Stimulated activated CD8-positive, alpha-beta memory T cell treated with anti-CD3 and anti-CD28 coated beads, Interleukin-15, amount 100 ng/mL, for 24 hours (primary cell): ENCODE data around the gene GPA33.

Source experiments
- DNase-seq: peaks from one replicate; pipeline ENCODE4 v3.0.0-alpha.2; 2020; ENCODE audit warnings: low read depth

GPA33 gene, protein sequence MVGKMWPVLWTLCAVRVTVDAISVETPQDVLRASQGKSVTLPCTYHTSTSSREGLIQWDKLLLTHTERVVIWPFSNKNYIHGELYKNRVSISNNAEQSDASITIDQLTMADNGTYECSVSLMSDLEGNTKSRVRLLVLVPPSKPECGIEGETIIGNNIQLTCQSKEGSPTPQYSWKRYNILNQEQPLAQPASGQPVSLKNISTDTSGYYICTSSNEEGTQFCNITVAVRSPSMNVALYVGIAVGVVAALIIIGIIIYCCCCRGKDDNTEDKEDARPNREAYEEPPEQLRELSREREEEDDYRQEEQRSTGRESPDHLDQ

GRCh38 chr1:167090314-167090942 is at the start of gene GPA33:
TSS of gene GPA33 (minus strand) at chr1:167090377. CDS start at chr1:167090287, 90 bp downstream.
- DNase-seq = no peak

- DNase-seq = no peak
Measured at GRCh38 chr1:167138703-167139102, 48.5 kb upstream of the GPA33 start.

DNA sequence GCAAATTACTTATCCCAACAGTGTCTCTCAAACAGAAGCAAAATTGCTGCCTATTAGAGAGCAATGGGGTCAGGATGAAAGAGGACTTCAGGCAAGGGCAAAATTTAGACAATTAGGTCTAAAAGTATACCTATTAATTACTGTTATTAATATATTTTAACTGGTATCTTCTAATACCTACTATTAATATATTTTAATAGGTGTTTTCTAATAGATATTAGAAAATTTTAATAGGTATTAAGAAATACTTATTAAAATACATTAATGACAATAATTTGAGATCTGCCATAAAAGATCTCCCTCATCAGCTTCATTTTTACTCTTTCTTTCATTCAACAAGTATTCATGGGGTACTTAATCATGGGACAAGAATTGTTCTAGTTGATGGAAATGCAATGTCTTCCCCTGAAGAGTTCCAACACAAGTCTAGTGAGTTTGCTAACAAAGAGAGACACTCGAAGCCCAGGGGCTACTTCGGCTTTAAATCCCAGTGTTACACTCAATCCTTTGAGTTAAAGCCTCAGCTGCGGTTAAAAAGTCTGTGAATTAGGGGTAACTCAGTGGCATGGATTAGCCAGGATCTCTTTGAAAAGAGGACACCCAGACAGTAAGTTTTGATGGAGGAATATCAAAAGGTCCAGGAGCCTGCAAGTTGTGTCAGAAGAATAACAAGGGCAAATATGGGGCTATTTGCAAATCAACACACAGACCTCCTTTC is 47.8 kb upstream of the GPA33 start:
- DNase-seq = no peak

DNA sequence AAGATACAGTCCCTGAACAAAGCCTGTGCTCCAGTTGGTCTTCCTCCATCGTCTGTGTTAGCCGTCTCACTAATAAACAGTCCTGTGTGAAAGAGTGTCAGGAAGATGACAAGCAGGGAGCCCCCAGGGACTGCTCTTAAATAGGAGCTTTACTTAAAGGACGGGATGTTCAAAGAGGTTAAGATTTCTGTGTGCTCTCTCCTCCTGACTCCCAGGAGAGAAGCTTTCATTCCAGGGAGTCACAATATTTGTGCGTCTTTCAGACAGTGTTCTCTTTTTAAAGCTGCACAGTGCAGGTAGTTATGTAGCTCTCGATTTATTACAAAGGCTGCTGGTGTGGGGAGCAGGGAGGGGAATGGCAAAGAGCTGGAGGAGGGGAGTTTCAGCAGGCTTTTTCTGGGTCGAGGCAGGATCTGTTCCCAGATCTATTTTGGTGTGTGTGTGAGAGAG is 47.2 kb upstream of the GPA33 start:
- no peak for DNase-seq

DNA sequence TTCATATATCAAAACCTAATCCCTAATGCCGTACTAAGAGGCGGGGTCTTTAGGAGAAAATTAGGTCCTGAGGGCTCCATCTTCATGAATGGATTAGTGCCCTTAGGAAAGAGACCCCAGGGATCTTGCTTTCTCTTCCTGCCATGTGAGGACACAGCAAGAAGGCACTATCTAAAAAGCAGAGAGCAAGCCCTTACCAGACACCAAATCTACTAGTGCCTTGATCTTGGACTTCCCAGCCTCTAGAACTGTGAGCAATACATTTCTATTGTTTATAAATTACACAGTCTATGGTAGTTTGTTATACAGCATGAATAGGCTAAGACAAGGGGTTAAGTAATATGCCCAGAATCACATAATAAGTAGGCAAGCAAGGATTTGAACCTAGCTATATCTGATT is 46.6 kb upstream of the GPA33 start:
- DNase-seq = no peak

- no peak for DNase-seq
Measured at GRCh38 chr1:167136191-167136614, 46.0 kb upstream of the GPA33 start.

DNA sequence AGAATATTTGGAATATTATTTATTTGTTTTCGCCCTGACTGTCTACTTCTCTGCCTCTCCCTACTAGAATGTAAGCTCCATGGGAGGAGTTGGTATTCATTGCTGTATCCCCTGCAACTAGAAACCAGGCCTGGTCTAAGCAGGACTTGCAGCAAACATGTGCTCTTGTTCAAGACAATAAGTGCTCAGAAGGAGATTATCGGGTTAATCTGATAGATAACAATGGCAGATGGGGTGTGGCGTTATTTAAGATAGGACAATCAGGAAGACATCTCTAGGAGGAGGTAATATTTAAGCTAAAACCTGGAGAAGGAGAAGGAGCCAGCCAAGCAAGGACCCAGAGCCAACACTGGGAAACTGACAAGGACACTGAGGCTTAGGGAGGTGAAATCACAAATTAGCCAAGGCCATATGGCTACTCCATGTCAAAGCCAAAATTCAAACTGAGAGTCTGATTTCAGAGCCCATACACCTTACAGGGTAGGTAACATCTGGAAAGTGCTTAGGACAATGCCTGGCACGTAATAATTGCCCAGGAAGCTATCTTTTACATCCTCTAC is 45.2 kb upstream of the GPA33 start:
- DNase-seq = no peak

- no peak for DNase-seq
Measured at GRCh38 chr1:167132301-167133010, 42.3 kb upstream of the GPA33 start.

GRCh38 chr1:167130829-167131510 is 40.8 kb upstream of the GPA33 start:
- DNase-seq = no peak

- no peak for DNase-seq
Measured at GRCh38 chr1:167128261-167129227, 38.4 kb upstream of the GPA33 start.

DNA sequence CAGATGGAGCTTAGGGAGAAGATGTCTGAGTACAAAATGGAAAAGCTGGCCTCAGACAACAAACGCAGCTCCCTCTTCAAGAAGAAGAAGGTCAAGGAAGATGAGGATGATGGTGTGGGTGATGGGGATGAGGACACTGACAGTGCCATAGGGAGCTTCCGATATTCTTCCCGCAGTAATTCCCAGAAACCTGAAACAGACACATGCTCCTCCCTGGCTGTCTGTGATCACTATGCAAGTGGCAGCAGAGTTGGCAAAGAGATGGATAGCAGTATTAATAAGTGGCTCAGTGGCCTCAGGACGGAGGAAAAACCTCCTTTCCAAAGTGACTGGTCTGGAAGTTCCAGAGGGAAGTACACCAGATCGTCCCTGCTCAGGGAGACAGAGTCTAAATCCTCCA is 37.5 kb upstream of the GPA33 start:
- DNase-seq = no peak

DNA sequence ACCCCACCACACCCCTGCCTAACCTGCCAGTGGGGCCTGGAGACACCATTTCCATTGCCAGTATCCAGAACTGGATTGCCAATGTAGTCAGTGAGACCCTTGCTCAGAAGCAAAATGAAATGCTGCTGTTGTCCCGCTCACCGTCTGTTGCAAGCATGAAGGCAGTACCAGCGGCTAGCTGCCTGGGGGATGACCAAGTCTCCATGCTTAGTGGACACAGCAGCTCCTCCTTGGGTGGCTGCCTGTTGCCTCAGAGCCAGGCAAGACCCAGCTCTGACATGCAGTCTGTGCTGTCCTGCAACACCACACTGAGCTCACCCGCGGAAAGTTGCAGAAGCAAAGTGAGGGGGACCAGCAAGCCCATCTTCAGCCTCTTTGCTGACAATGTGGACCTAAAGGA is 37.1 kb upstream of the GPA33 start:
- no peak for DNase-seq

DNA sequence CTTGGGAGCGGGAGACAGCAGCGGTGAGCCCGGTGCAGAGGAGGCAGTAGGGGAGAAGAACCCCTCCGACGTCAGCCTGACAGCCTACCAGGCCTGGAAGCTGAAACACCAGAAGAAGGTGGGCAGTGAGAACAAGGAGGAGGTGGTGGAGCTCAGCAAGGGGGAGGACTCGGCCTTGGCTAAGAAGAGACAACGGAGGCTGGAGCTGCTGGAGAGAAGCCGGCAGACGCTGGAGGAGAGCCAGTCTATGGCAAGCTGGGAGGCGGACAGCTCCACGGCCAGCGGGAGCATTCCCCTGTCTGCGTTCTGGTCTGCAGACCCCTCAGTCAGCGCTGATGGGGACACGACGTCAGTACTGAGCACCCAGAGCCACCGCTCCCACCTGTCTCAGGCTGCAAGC is 36.6 kb upstream of the GPA33 start:
- no peak for DNase-seq

- DNase-seq = no peak
Measured at GRCh38 chr1:167126317-167126716, 36.1 kb upstream of the GPA33 start.

DNA sequence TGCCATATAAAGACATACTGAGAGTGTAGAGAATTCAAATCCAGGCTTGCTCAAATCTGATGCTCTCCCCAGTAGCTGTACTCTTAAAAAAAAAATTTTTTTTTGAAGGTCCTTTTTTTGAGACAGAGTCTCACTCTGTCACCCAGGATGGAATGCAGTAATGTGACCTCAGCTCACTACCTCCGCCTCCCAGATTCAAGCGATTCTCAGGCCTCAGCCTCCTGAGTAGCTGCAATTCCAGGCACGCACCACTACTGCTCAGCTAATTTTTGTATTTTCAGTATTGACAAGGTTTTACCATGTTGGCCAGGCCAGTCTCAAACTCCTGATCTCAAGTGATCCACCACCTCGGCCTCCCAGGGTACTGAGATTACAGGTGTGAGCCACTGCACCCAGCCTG is 32.4 kb upstream of the GPA33 start:
- DNase-seq = no peak

DNA sequence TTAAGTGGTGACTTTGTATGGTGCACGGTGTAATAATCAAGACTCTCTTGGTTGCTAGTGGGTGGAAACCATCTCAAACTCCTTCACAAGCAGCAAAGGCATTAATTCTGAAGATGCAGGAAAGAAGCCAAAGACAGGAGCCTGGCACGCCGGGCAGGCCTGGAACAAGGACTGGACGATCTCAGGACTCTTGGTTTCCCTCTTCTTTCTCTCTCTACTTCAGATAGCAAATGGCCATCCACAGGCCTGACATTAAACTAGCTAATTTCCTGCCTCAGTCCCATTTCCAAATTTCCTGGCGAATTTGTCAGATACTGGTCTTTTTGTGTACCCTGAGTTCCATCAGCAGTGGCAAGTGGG is 31.9 kb upstream of the GPA33 start:
- DNase-seq = no peak

DNA sequence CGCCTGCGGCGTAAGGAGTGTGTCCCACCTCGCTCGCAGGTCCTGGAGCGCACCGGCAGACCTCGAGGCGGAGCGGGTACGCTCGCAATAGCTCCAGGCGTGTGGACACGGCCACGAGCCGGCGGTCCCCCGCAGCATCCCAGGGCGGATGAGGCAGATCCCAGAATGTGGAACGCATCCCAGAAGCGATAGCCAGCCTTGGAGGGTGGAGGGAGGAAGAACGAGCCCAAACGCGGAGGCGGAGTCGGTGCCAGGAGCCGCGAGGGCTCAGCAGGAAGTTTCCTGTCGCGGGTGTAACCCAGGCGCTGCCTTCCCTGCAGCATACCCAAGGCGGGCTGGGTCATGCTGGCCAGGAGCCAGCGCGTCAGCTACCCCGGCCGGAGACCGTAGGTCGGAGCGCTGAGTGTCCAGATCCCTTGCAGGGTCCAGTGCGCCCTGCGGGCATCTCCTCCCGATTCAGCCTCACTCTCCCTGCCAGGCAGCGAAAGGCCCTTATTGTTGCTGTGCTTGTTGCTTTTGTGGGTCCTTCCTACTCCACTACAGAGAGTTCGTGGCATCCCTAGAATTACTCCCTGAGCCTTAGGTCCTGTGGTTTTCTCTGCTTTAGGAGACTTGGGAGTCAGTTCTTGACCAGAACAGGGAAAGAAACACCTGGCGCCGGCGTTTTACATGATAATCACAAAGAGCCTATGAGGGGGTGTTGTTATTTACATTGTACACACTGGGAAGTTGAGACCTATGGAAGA is 31.4 kb upstream of the GPA33 start:
- peak; percentile 2 for DNase-seq

- no peak for DNase-seq
Measured at GRCh38 chr1:167120899-167121298, 30.7 kb upstream of the GPA33 start.

DNA sequence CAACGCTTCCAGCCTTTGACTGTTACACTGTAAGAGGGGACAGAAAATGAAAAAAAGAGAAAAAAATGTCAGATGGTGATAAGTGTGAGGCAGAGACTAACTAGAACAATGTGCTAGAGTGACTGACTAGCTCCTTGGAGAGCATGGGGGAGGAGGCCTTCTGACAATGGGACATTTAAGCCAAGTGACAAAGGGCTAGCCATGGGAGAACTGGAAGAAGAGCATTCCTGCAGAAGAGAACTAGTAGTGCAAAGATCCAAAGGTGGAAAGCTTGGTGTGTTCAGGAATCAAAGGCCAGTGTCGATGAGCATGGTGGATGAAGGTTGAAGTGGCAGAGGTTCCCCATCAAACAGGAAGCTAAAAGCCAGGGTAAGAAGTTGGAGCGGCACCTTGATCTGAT is 29.5 kb upstream of the GPA33 start:
- no peak for DNase-seq

GRCh38 chr1:167118188-167118587 is 28.0 kb upstream of the GPA33 start:
- DNase-seq = no peak
